ENCODE data around the gene RALGPS2. TPM values are rescaled to one million over a fixed set of nuclear protein-coding genes. Genes with fewer than 3 reads are reported as not detected.

The RALGPS2 gene
- total and polyA plus RNA-seq, 2 of the 8 experiments (the other 6 are each of a cell fraction or from before 2014, with no cell fraction given) = 6.7 to 38.0 TPM

DNA sequence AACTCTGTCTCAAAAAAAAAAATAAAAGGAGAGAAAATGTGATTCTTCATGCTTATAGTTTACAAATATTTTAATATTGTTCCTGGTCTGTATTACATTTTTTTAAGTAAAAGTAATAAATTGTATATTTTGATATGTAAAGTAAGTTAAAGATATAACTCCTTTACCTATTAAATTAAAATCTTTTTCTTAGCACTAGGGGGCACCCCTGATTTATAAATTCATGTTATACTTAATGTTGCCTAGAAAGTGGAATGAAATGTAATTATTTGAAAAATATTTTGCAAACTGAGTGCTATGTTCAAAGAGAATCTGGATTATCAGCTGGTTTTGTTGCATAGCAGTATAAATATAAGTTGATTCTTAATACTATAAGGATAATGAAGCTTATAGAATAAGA is 49.2 kb downstream of the RALGPS2 start:
- Histone ChIP-seq H3K4me1 (replicated peaks in 1 of 4; ENCODE audit: control insufficient read depth in 3 of 4, insufficient read depth in 4 of 4, low read length in 3 of 4) (no peaks in the 10 kb centered on the region), H2BK5ac (ENCODE audit: low read depth, low read length) (no peak overlapping the region), H2BK120ac (replicated peaks; ENCODE audit: low read depth, low read length) (no peak overlapping the region), H2BK15ac (ENCODE audit: low read length) (no peak overlapping the region), H2BK12ac (ENCODE audit: low read depth, low read length) (no peak overlapping the region), H3K36me3 (ENCODE audit: control insufficient read depth in 2 of 4, insufficient read depth in 4 of 4, low read length in 3 of 4) (no peaks in the 10 kb centered on the region; a peak in 1 of 8 replicates), H4K20me1 (replicated peaks in 1 of 2; ENCODE audit: control insufficient read depth in 1 of 2, insufficient read depth in 2 of 2, low read length in 2 of 2) (peaks cover 0 to 1% of the 10 kb centered on the region in 2 experiments), H2BK20ac (ENCODE audit: low read length) (no peak overlapping the region), H3K79me2 (ENCODE audit: control insufficient read depth in 1 of 2, insufficient read depth in 2 of 2, low read length in 2 of 2) (peaks cover 0 to 20% of the 10 kb centered on the region in 2 experiments; a peak in 1 of 4 replicates), H4K8ac (ENCODE audit: extremely low read depth, insufficient read depth, low read length) (no peak overlapping the region), H4K5ac (ENCODE audit: insufficient read length, low read depth, low read length) (no peak overlapping the region), H3K27me3 (replicated peaks in 1 of 4; ENCODE audit: control insufficient read depth in 3 of 4, extremely low read depth in 1 of 4, insufficient read depth in 3 of 4, low read length in 3 of 4) (no peaks in the 10 kb centered on the region), H3K4me3 (ENCODE audit: extremely low read depth in 1 of 4, insufficient read depth in 2 of 4, low read depth in 3 of 4, low read length in 4 of 4) (no peak overlapping the region), H3K79me1 (ENCODE audit: low read depth, low read length) (no peaks in the 10 kb centered on the region; the same call in 1 of the 2 replicates), H4K91ac (replicated peaks; ENCODE audit: insufficient read length, low read length) (no peak overlapping the region), H3K9me3 (ENCODE audit: insufficient read depth in 2 of 2, low read depth in 1 of 2, low read length in 1 of 2) (peaks cover 5% of the 10 kb centered on the region in 2 experiments; a peak in 2 of 4 replicates), H2AFZ (ENCODE audit: low read length) (no peak overlapping the region), H3K4me2 (ENCODE audit: insufficient read depth in 1 of 2, low read depth in 2 of 2, low read length in 2 of 2) (no peak overlapping the region), H3K18ac (ENCODE audit: extremely low read depth, low read length) (no peak overlapping the region), H3K56ac (replicated peaks; ENCODE audit: insufficient read length, low read depth, low read length) (no peak overlapping the region), H3K23me2 (ENCODE audit: low read depth, low read length) (no peaks in the 10 kb centered on the region), H3K23ac (ENCODE audit: insufficient read length) (no peak overlapping the region), H3K27ac (ENCODE audit: low read depth, low read length) (no peak overlapping the region), H3K9ac (replicated peaks in 1 of 4; ENCODE audit: extremely low read depth in 1 of 4, low read depth in 3 of 4, low read length in 3 of 4) (no peak overlapping the region), H3K4ac (replicated peaks; ENCODE audit: insufficient read length, low read depth, low read length) (no peak overlapping the region), H2AK5ac (ENCODE audit: low read depth, low read length) (no peak overlapping the region), H3K14ac (ENCODE audit: insufficient read length) (no peak overlapping the region)
- FAIRE-seq (no peak), DNase-seq (ENCODE audit: low read depth in 1 of 2, low spot score in 2 of 2) (no peak)
- TF ChIP-seq POU5F1 (IDR thresholded peaks at IDR 0.05; ENCODE audit: low read depth, low read length) (no peak), JUN (IDR thresholded peaks at IDR 0.05; ENCODE audit: low read depth, low read length) (no peak), CHD2 (IDR thresholded peaks at IDR 0.05; ENCODE audit: low read length) (no peak), SUZ12 (IDR thresholded peaks at IDR 0.05; ENCODE audit: low read length) (no peak), EGR1 (IDR thresholded peaks at IDR 0.05; ENCODE audit: borderline replicate concordance, low read depth, low read length) (no peak), EZH2 (IDR thresholded peaks at IDR 0.05; ENCODE audit: low read depth, low read length, severe bottlenecking) (no peak), MAFK (IDR thresholded peaks at IDR 0.05; ENCODE audit: low read depth, low read length) (no peak), RFX5 (IDR thresholded peaks at IDR 0.05; ENCODE audit: borderline replicate concordance, low read depth, low read length) (no peak), SP4 (IDR thresholded peaks at IDR 0.05; ENCODE audit: low read length) (no peak), SIX5 (IDR thresholded peaks at IDR 0.05; ENCODE audit: low read depth, low read length) (no peak), SP2 (IDR thresholded peaks at IDR 0.05; ENCODE audit: low read length) (no peak)
- POLR2A ChIA-PET (ENCODE audit: partially characterized antibody) = no interaction called here
- CTCF ChIA-PET (ENCODE audit: partially characterized antibody) = interaction anchor here (0.7 to 3.4 kb wide), 8 partner anchors 10 to 232 kb away, joined by 3 to 34 read pairs (median 4); no protein-coding TSS in a partner anchor
